ENCODE measurements around the gene DLL3. TPM values are rescaled to one million over a fixed set of nuclear protein-coding genes. Genes with fewer than 3 reads are reported as not detected.

Gene DLL3, protein sequence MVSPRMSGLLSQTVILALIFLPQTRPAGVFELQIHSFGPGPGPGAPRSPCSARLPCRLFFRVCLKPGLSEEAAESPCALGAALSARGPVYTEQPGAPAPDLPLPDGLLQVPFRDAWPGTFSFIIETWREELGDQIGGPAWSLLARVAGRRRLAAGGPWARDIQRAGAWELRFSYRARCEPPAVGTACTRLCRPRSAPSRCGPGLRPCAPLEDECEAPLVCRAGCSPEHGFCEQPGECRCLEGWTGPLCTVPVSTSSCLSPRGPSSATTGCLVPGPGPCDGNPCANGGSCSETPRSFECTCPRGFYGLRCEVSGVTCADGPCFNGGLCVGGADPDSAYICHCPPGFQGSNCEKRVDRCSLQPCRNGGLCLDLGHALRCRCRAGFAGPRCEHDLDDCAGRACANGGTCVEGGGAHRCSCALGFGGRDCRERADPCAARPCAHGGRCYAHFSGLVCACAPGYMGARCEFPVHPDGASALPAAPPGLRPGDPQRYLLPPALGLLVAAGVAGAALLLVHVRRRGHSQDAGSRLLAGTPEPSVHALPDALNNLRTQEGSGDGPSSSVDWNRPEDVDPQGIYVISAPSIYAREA
- total RNA-seq (2021; ENCODE audit: unreplicated experiment) (0.17 TPM), Bru-seq, nascent RNA (percentile 7 among the genes with signal in this experiment), BruChase-seq, experiment 1, labeled RNA remaining after a 6-hour chase (percentile 20 among the genes with signal in this experiment), BruChase-seq, experiment 2, labeled RNA remaining after a 2-hour chase (percentile 16 among the genes with signal in this experiment)
- 0.03 and 0.07 TPM in 2 replicates for polyA plus RNA-seq (2012)
- long read RNA-seq, partial matches to known transcripts, result 1 of 1 reads
- long read RNA-seq, other reads (novel, unspliced or antisense), result 0 of 1 reads

GRCh38 chr19:39498798-39499642, at the start of gene DLL3:
Gene DLL3, plus strand, starts transcription at chr19:39498947. Its CDS starts 28 bp downstream, at chr19:39498975.
- Histone ChIP-seq H3K4me3 (replicated peaks in 1 of 2; ENCODE audit: low read depth in 1 of 2, low read length in 2 of 2) (no peak within 1 kb of the TSS), H3K27me3 (ENCODE audit: insufficient read depth, low read length) (no peaks in the 10 kb centered on the region), H3K79me2 (ENCODE audit: insufficient read depth, low read length) (no peaks in the 10 kb centered on the region), H3K36me3 (ENCODE audit: control insufficient read depth in 1 of 2, insufficient read depth in 2 of 2, low read length in 2 of 2) (no peaks in the 10 kb centered on the region), H3K27ac (ENCODE audit: low read depth, low read length) (no peak within 1 kb of the TSS), H2AFZ (ENCODE audit: low read depth, low read length, poor library complexity, severe bottlenecking) (no peak within 1 kb of the TSS), H3K4me2 (ENCODE audit: low read length) (no peak within 1 kb of the TSS), H3K9ac (ENCODE audit: low read length) (no peak within 1 kb of the TSS), H4K20me1 (ENCODE audit: insufficient read depth) (no peaks in the 10 kb centered on the region), H3K9me2 (ENCODE audit: insufficient read depth) (no peaks in the 10 kb centered on the region), H3K9me3 (ENCODE audit: control insufficient read depth in 1 of 2, insufficient read depth in 1 of 2, low read depth in 1 of 2, low read length in 2 of 2) (no peaks in the 10 kb centered on the region), H3K4me1 (ENCODE audit: control insufficient read depth in 1 of 2, insufficient read depth in 2 of 2, low read length in 2 of 2) (peaks cover 0 to 4% of the 10 kb centered on the region in 2 experiments; a peak in 1 of 4 replicates)
- POLR2A ChIA-PET, result no interaction called here
- CTCF ChIA-PET, result no interaction called here
- no peak for DNase-seq (ENCODE audit: low read depth, low spot score)
- intact Hi-C loops (cut with micrococcal nuclease), result no loop called here
- ATAC-seq, result no peak
- RAD21 ChIA-PET (ENCODE audit: low non-redundant PET in 1 of 2, low total read pairs in 2 of 2, uncharacterized antibody in 2 of 2, unreplicated experiment in 2 of 2), result no interaction called here
- BruUV-seq (replicated peaks), result no TSS peak
- TF ChIP-seq ZBTB33 (IDR thresholded peaks at IDR 0.05; ENCODE audit: extremely low read depth, insufficient replicate concordance, low read length) (no peak), FOSL1 (IDR thresholded peaks at IDR 0.05; ENCODE audit: low read depth) (no peak), EZH2 (IDR thresholded peaks at IDR 0.05) (no peak), ATF3 (IDR thresholded peaks at IDR 0.05) (no peak), CEBPB (IDR thresholded peaks at IDR 0.05; ENCODE audit: low read depth) (no peak), REST (IDR thresholded peaks at IDR 0.05; ENCODE audit: low read depth) (no peak), ZFX (IDR thresholded peaks at IDR 0.05) (no peak)

Data from HCT116 (cell line).